NCI-H82 treated with DMSO at 0.1 percent for 48 hours (cell line): ENCODE results near the gene IRF5.
"Not testable (repeated sequence)": the region's sequence is repeated elsewhere in the genome, so short reads cannot be mapped to it uniquely, and the experiment has no call there.

ENCODE experiments used
- DNase-seq: peaks from one replicate; lab custom pipeline; 2025; ENCODE audit not compliant: unreplicated experiment; lab: John Stamatoyannopoulos, UW

IRF5 gene

DNA sequence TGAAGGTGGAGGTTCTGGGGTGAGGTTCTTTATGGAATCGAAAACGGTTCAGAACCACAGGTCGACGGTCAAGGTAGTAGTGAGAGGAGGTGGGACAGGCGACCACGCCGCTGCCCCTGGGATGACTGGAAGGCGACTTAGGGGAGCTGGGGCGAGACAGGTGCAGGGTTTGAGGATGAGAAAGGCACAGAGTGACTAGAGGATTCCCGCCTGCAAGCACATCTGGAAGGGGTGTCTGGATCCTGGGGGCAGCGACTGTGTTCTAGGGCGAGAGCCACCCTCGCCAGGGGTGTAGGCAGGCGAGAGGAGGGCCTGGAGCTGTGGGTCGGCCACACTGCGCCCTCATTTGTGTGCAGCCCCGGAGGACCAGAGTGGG, 468 bp upstream of the IRF5 start:
- DNase-seq: no peak

- DNase-seq: no peak
Measured at GRCh38 chr7:128938544-128939074, 882 bp downstream of the IRF5 start.

DNA sequence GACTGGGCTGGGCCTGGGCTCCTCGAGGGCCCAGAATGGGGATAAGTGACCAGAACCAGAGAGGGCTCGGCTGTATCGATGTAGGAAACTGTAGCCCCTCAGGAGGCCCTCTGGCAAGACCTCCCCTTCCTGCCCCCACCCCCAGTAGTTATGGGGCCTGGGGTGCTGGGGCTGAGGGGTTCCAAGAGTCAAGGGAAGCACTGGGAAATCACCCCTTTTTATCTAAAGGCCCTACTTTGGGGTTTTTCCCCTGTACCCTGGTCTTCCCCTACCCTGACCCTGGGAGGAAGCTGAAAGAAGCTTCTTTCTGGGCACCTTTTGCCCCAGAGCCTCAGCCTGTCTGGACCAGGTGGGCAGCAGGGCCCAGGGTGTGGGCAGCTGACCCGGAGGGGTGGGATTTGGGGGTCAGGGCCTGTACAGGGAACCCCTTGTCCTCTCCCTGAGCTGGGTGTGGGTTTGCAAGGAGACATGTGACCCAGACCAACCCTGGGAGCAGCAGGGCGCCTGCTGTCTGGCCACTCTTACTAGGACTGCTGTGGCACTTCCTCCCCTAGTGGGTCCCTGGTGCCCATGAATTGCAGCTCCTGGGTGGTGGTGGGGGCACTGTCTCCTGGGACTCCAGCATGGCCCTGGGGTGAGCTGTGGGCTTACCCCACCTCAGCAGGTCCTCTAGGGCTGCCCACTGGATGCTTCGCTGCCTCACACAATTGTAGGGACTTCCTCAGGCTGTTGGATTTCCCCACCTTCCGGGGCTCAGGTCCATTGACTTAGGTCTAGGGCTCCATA, 1.5 kb downstream of the IRF5 start:
- no peak for DNase-seq

- DNase-seq: no peak
Measured at GRCh38 chr7:128939861-128940410, 2.2 kb downstream of the IRF5 start.

DNA sequence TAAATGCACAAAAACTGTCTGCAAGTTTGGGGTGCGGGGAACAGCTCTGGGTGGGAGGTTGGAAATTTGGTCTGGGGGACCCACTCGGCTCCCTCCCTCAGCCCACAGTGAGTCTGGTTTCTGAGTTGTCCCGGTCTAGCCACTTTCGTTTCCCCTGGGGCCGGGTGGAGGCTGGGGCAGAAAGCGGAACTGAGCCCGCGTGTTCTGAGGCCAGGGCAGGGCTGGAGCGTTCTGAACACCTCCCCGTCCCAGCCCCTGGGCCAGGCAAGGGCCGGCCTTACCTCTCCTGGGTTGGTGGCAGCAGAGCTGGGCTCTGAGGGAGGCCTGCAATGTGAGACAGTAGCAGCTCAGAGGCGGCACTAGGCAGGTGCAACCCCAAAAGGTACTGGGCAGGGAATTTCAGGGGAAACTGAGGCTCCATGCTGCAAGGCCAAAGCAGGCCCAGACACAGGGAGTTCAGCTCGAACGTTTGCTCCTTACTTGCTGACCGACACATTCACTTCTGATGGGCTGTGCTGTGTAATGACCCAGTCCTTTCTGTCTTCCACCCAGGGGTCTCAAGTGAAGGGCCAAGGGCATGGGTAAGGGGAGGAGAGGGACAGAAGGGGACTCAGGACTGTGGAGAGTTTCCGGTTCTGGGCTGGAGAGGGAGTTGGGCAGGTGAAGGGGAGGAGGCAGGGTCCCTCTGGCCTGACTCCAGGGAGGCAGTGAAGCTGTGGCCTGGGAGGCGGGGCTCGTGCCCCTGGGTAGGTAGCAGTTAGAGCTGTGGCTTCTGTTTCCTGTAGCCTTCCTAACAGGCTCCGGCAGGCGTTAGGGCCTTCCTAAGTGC, 3.0 kb downstream of the IRF5 start:
- DNase-seq: no peak

GRCh38 chr7:128941323-128941890, 3.7 kb downstream of the IRF5 start:
- no peak for DNase-seq

GRCh38 chr7:128941946-128942526, 4.3 kb downstream of the IRF5 start:
- no peak for DNase-seq

GRCh38 chr7:128943251-128943650, 5.5 kb downstream of the IRF5 start:
- not testable (repeated sequence) for DNase-seq

DNA sequence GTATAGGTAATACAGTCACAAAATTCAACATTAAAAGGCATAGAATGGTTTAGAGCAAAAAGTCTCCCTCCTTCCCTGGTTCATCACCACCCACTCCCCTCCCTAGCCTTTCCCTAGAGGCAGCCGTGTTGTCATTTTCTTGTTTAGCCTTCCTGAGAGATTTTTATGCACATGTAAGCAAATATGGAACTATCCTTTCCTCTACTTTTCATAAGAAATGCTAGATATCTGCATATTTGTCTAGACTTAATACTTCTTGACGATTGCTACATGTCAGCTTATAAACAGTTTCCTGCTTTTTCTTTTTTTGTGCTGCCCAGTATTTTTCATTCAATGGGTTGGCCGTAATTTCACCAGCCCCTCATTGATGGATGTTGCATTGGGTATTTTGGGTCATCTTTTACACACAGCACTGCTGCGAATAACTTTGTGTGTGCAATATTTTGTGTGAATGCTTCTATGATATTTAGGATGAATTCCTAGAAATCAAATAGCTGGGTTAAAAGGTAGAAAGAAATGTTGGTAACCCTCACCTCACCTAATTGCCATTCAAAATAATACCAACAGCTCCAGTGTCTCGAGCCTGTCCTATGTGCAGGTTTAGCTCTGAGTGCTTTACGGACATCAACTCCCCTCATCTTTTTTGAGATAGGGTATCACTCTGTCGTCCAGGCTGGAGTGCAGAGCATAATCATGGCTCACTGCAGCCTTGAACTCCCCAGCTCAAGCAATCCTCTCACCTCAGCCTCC, 6.9 kb downstream of the IRF5 start:
- DNase-seq: no peak

DNA sequence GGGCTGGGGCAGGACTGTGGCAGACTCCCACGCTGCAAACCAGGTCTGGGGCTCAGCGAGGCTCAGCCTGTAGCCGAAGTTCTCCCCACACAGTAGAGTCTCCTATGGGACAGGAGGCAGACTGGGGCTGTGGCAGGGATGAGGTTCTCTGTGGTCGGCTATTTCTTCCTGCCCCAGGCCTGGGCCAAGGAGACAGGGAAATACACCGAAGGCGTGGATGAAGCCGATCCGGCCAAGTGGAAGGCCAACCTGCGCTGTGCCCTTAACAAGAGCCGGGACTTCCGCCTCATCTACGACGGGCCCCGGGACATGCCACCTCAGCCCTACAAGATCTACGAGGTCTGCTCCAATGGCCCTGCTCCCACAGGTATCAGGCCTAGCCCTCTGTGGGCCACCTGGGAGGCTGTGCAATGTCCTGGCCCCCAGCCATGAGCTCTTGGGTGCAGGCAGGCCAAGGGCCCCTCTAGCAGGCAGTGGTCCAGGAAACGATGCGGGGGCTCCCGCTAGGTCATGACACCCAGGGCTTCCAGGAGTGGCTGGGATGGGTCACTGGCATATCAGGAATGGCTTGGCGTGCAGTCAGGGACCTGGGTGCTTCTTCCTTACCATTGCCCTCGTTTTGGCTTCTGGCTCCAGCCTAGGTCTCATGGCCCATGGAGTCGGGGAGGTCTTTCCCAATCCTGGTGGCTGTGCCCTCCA, 8.1 kb downstream of the IRF5 start:
- DNase-seq: no peak

DNA sequence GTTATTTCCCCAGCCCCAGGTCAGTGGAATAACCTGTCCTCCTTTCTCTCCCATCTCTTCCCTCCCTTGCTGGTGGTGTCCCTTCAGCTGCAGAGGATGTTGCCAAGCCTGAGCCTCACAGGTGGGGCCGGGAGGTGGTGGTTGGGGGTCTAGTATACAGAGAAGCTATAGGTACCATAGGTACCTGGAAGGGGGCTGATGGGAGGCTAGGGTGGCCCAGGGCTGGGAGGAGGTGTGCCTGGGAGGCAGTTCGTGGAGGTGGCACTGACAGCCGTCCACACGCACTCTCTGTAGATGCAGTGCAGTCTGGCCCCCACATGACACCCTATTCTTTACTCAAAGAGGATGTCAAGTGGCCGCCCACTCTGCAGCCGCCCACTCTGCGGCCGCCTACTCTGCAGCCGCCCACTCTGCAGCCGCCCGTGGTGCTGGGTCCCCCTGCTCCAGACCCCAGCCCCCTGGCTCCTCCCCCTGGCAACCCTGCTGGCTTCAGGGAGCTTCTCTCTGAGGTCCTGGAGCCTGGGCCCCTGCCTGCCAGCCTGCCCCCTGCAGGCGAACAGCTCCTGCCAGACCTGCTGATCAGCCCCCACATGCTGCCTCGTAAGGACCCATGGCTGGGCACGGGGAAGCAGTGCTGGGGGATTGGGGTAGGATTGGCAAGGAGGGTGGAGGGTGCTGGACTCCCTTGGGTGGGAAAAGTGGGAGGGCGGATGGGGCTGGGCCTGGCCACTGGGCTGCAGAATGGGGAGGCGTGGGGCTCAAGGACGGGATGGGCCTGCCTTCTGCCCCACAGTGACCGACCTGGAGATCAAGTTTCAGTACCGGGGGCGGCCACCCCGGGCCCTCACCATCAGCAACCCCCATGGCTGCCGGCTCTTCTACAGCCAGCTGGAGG, 9.5 kb downstream of the IRF5 start:
- no peak for DNase-seq

- DNase-seq: no peak
Measured at GRCh38 chr7:128947854-128948253, 10.1 kb downstream of the IRF5 start.

DNA sequence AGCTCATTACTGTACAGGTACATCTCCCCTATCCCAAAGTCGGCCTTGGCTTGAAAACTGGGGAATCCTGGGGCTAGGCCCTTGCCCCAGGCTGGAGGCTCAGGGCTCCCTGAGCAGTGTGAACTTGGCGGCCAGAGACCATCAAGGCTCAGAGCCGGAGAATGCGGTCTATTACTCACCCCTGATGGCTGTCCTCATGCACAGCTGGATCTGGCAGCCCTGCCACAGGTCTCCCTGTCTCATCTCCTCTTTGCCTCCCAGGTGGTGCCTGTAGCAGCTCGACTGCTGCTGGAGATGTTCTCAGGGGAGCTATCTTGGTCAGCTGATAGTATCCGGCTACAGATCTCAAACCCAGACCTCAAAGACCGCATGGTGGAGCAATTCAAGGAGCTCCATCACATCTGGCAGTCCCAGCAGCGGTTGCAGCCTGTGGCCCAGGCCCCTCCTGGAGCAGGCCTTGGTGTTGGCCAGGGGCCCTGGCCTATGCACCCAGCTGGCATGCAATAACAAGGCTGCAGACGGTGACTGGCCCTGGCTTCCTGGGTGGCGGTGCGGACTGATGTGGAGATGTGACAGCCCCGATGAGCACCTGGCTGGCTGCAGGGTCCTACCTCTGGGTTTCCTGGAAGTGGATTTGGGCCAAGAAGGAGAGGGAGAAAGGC, 10.7 kb downstream of the IRF5 start:
- DNase-seq: no peak

- no peak for DNase-seq
Measured at GRCh38 chr7:128948976-128949760, 11.4 kb downstream of the IRF5 start.

GRCh38 chr7:128951296-128951695, 13.6 kb downstream of the IRF5 start:
- no peak for DNase-seq

- no peak for DNase-seq
Measured at GRCh38 chr7:128954150-128954549, 16.4 kb downstream of the IRF5 start.
